A549 (cell line): Measurements from ENCODE around the gene MT1A.
A peak's percentile ranks its signal among the peaks of the same experiment; 100 is the strongest.

ENCODE experiments used
- CEBPB ChIP-seq, 2 experiments: fragments of >200 bp in 1 of 2; sonication (Bioruptor Twin) in 1 of 2; formaldehyde crosslinking in 1 of 2; IDR thresholded peaks; 2 replicates each; pipeline ENCODE4 v1.6.1; 2012 to 2016
- HOXA7 ChIP-seq: fragments of 250-450 bp; sonication (Bioruptor Pico); IDR thresholded peaks from 2 replicates; pipeline ENCODE4 v1.5.0; 2020; ENCODE audit warnings: mild to moderate bottlenecking, moderate library complexity
- NR3C1 ChIP-seq: fragments of >200 bp; sonication (Bioruptor Twin); formaldehyde crosslinking; IDR thresholded peaks from 3 replicates; pipeline ENCODE4 v1.6.1; 2017
- PBX3 ChIP-seq: IDR thresholded peaks from 2 replicates; pipeline ENCODE4 v1.6.1; 2012
- POLR2A ChIP-seq: IDR thresholded peaks from 2 replicates; pipeline ENCODE4 v1.6.1; 2012; ENCODE audit warnings: mild to moderate bottlenecking, low read length
- RAD21 ChIP-seq, 2 experiments: fragments of >200 bp in 1 of 2; sonication (Bioruptor Twin) in 1 of 2; formaldehyde crosslinking in 1 of 2; IDR thresholded peaks in 1 of 2; conservative IDR thresholded peaks in 1 of 2; 2 replicates in 1 of 2; 3 replicates in 1 of 2; pipeline ENCODE4 v1.6.1; 2012 to 2018; ENCODE audit warnings: inconsistent platforms in 1 of 2
- RFX5 ChIP-seq: fragments of 450-650 bp; IDR thresholded peaks from 2 replicates; pipeline ENCODE4 v1.7.1; 2014; ENCODE audit warnings: antibody characterized with exemption, mild to moderate bottlenecking, moderate library complexity
- SMC3 ChIP-seq: fragments of >200 bp; sonication (Bioruptor Twin); formaldehyde crosslinking; IDR thresholded peaks from 3 replicates; pipeline ENCODE4 v1.6.1; 2018; ENCODE audit warnings: inconsistent platforms
- ZFP36 ChIP-seq: fragments of 450-650 bp; IDR thresholded peaks from 2 replicates; pipeline ENCODE4 v1.6.1; 2014; ENCODE audit warnings: borderline replicate concordance; ENCODE audit not compliant: partially characterized antibody
- TF ChIP-seq, protein P1 (sequence below): fragments of >200 bp; sonication (Bioruptor Twin); formaldehyde crosslinking; IDR thresholded peaks from 3 replicates; pipeline ENCODE4 v1.5.1; 2016
- TF ChIP-seq, protein P2 (sequence below): fragments of 450-650 bp; IDR thresholded peaks from 2 replicates; pipeline ENCODE4 v1.6.1; 2014; ENCODE audit warnings: antibody characterized with exemption
- TF ChIP-seq, protein P3 (sequence below): IDR thresholded peaks from 2 replicates; pipeline ENCODE4 v1.6.1; 2012

DNA sequence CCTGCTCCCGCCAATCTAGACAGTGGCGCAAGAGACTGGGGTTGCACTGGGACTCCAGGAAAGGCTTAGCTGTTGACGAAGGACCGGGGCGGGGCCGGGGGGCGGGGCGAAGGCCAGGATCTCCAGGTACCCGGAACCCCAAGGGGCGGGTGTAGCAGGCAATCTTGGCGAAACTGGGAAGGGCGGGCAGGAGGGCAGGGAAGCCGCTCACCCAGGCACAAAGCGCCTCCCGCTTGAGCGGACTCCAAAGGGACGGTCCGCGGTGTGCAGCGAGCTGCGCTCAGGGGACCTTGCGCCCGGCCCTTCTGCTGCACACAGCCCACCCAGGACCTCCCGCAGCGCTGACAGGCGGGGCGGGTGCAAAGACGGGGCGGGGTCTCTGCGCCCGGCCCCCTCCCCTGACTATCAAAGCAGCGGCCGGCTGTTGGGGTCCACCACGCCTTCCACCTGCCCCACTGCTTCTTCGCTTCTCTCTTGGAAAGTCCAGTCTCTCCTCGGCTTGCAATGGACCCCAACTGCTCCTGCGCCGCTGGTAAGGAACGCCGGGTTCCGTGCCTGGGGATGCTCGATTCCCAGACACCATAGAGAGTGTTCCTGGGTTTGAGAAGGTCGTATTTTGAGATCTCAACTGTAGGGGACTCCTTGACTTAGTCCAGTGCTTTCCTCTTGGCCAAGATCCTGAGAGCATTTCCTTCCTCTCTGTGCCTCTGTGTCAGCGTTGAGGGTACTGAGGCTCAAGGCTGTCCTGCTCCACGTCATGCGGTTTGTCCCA is 19.3 kb downstream of the MT1A start, which contains the start of gene MT1F:
- TF ChIP-seq, protein P1, sequence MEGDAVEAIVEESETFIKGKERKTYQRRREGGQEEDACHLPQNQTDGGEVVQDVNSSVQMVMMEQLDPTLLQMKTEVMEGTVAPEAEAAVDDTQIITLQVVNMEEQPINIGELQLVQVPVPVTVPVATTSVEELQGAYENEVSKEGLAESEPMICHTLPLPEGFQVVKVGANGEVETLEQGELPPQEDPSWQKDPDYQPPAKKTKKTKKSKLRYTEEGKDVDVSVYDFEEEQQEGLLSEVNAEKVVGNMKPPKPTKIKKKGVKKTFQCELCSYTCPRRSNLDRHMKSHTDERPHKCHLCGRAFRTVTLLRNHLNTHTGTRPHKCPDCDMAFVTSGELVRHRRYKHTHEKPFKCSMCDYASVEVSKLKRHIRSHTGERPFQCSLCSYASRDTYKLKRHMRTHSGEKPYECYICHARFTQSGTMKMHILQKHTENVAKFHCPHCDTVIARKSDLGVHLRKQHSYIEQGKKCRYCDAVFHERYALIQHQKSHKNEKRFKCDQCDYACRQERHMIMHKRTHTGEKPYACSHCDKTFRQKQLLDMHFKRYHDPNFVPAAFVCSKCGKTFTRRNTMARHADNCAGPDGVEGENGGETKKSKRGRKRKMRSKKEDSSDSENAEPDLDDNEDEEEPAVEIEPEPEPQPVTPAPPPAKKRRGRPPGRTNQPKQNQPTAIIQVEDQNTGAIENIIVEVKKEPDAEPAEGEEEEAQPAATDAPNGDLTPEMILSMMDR, result no peak
- TF ChIP-seq RAD21 (conservative IDR thresholded peaks at IDR 0.05 in 1 of 2, IDR thresholded peaks at IDR 0.05 in 1 of 2) (no peak), HOXA7 (no peak), POLR2A (0 out of 2 replicates have a peak, but pooled peaks have one; percentile 15), SMC3 (peak; percentile 13; the same call in 1 of the 3 replicates), PBX3 (no peak), CEBPB (IDR thresholded peaks at IDR 0.05) (peak in 1 of 2 experiments; percentile 68; a peak in 2 of 4 replicates), ZFP36 (no peak), RFX5 (no peak), NR3C1 (no peak)
- TF ChIP-seq, protein P2, sequence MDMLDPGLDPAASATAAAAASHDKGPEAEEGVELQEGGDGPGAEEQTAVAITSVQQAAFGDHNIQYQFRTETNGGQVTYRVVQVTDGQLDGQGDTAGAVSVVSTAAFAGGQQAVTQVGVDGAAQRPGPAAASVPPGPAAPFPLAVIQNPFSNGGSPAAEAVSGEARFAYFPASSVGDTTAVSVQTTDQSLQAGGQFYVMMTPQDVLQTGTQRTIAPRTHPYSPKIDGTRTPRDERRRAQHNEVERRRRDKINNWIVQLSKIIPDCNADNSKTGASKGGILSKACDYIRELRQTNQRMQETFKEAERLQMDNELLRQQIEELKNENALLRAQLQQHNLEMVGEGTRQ, result no peak
- TF ChIP-seq, protein P3, sequence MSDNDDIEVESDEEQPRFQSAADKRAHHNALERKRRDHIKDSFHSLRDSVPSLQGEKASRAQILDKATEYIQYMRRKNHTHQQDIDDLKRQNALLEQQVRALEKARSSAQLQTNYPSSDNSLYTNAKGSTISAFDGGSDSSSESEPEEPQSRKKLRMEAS, result no peak
